Measurements from ENCODE around the gene EIF4A3. TPM values are rescaled to one million over a fixed set of nuclear protein-coding genes. Genes with fewer than 3 reads are reported as not detected.
A peak's percentile ranks its signal among the peaks of the same experiment; 100 is the strongest.

EIF4A3 gene
- total and polyA plus RNA-seq, 4 donors = 29.0 to 35.1 (median 33.4) TPM

DNA sequence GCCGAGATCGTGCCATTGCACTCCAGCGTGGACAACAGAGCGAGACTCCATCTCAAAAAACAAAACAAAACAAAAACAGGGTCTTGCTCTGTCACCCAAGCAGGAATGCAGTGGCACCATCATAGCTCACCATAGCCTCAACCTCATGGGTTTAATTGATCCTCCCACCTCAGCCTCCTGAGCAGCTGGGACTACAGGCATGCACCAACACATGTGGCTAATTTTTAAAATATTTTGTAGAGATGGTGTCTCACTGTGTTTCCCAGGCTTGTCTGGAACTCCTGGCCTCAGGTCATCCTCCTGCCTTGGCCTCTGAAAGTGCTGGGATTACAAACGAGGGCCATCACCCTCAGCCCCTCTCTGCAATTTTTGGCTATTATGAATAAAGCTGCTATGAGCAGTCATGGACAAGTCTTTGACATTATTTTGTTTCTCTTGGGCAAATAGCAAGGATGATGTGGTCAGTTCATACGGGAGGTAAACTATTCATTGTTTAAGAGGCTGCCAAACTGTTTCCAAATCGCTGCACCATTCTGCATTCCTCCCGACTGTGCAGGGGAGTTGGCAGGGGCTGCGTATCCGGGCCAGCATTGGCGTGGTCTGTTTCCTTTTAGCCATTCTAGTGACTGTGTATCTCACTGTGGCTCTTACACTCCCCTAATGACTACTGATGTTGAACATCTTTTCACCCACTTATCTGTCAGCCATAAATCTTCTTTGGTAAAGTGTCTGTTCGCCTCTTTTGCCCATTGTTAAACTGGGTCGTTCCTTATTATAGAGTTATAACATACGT, 21.1 kb downstream of the EIF4A3 start:
- Histone ChIP-seq H3K9me3 (ENCODE audit: control insufficient read depth in 4 of 4, low read length in 3 of 4) (no peaks in the 10 kb centered on the region), H3K27ac (ENCODE audit: low read depth in 1 of 2, low read length in 2 of 2) (no peak overlapping the region), H3K4me1 (ENCODE audit: control insufficient read depth in 4 of 4, insufficient read depth in 4 of 4, low read length in 3 of 4) (peaks cover 0 to 7% (median 6%) of the 10 kb centered on the region in 4 donors), H3K36me3 (ENCODE audit: control insufficient read depth in 4 of 4, insufficient read depth in 3 of 4, low read depth in 1 of 4, low read length in 3 of 4) (no peaks in the 10 kb centered on the region), H3K4me3 (ENCODE audit: low read depth in 1 of 3, low read length in 3 of 3) (no peak overlapping the region), H3K27me3 (ENCODE audit: control insufficient read depth in 4 of 4, insufficient read depth in 4 of 4, low read length in 3 of 4) (no peaks in the 10 kb centered on the region), H3K9ac (ENCODE audit: low read depth in 1 of 2, low read length in 2 of 2) (no peak overlapping the region)
- TF ChIP-seq TAF1 (conservative IDR thresholded peaks at IDR 0.05) = no peak
- TF ChIP-seq RAD21 (IDR thresholded peaks at IDR 0.05) = no peak
- no peak for DNase-seq (ENCODE audit: low spot score)
- WGBS = 81% methylated on average over 14 of the region's 14 CpGs

- Histone ChIP-seq H3K4me3 (ENCODE audit: low read depth in 1 of 3, low read length in 3 of 3) (no peak overlapping the region), H3K36me3 (ENCODE audit: control insufficient read depth in 4 of 4, insufficient read depth in 3 of 4, low read depth in 1 of 4, low read length in 3 of 4) (peaks cover 0 to 2% (median 0%) of the 10 kb centered on the region in 4 donors), H3K4me1 (ENCODE audit: control insufficient read depth in 4 of 4, insufficient read depth in 4 of 4, low read length in 3 of 4) (no peaks in the 10 kb centered on the region), H3K27ac (ENCODE audit: low read depth in 1 of 2, low read length in 2 of 2) (no peak overlapping the region), H3K27me3 (ENCODE audit: control insufficient read depth in 4 of 4, insufficient read depth in 4 of 4, low read length in 3 of 4) (no peaks in the 10 kb centered on the region), H3K9ac (ENCODE audit: low read depth in 1 of 2, low read length in 2 of 2) (no peak overlapping the region), H3K9me3 (ENCODE audit: control insufficient read depth in 4 of 4, low read length in 3 of 4) (no peaks in the 10 kb centered on the region)
- DNase-seq (ENCODE audit: low spot score) = peak; percentile 38
- WGBS = 79% methylated on average over 15 of the region's 15 CpGs
- TF ChIP-seq, protein P1, sequence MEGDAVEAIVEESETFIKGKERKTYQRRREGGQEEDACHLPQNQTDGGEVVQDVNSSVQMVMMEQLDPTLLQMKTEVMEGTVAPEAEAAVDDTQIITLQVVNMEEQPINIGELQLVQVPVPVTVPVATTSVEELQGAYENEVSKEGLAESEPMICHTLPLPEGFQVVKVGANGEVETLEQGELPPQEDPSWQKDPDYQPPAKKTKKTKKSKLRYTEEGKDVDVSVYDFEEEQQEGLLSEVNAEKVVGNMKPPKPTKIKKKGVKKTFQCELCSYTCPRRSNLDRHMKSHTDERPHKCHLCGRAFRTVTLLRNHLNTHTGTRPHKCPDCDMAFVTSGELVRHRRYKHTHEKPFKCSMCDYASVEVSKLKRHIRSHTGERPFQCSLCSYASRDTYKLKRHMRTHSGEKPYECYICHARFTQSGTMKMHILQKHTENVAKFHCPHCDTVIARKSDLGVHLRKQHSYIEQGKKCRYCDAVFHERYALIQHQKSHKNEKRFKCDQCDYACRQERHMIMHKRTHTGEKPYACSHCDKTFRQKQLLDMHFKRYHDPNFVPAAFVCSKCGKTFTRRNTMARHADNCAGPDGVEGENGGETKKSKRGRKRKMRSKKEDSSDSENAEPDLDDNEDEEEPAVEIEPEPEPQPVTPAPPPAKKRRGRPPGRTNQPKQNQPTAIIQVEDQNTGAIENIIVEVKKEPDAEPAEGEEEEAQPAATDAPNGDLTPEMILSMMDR (IDR thresholded peaks at IDR 0.05; ENCODE audit: low read depth, low read length, missing input control) = peak; percentile 39
- TF ChIP-seq RAD21 (IDR thresholded peaks at IDR 0.05) (peak in 1 of 2 donors; percentile 76), JUND (IDR thresholded peaks at IDR 0.05) (no peak)
Measured at GRCh38 chr17:80124351-80124981, 22.5 kb downstream of the EIF4A3 start.

DNA sequence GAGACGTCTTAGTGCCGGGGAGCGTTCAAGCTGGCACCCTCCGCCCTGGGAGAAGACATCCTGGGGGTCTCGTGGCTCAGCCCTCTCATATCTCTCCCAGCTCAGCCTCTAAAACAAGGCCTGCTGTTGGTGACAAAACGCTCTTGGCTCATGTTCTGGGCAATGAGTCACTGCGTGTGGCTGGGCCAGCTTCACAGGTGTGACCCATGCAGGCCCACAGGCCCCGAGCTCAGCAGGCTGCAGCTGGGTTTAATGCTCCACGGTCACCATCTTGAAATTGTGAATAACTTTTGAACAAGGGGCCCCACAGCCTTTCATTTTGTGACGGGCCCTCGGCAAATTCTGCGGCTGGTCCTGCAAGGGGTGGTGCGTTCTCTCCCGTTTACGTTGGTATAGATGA, 23.1 kb downstream of the EIF4A3 start:
- H3K4me3 ChIP-seq (ENCODE audit: low read depth in 1 of 3, low read length in 3 of 3) = no peak overlapping the region
- no peaks in the 10 kb centered on the region for H3K9me3 ChIP-seq (ENCODE audit: control insufficient read depth in 4 of 4, low read length in 3 of 4)
- TF ChIP-seq NR2F2 (IDR thresholded peaks at IDR 0.05) (no peak), GABPA (IDR thresholded peaks at IDR 0.05 in 1 of 2, conservative IDR thresholded peaks at IDR 0.05 in 1 of 2) (no peak), RAD21 (IDR thresholded peaks at IDR 0.05) (no peak), HNF4G (IDR thresholded peaks at IDR 0.05) (no peak), SP1 (IDR thresholded peaks at IDR 0.05) (no peak), TAF1 (conservative IDR thresholded peaks at IDR 0.05) (no peak), HNF4A (conservative IDR thresholded peaks at IDR 0.05) (no peak)
- TF ChIP-seq, protein P2, sequence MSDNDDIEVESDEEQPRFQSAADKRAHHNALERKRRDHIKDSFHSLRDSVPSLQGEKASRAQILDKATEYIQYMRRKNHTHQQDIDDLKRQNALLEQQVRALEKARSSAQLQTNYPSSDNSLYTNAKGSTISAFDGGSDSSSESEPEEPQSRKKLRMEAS (IDR thresholded peaks at IDR 0.05) = no peak
- no peak overlapping the region for H3K9ac ChIP-seq (ENCODE audit: low read depth in 1 of 2, low read length in 2 of 2)
- no peaks in the 10 kb centered on the region for H3K27me3 ChIP-seq (ENCODE audit: control insufficient read depth in 4 of 4, insufficient read depth in 4 of 4, low read length in 3 of 4)
- no peak for DNase-seq (ENCODE audit: low spot score)
- WGBS = 90% methylated on average over 15 of the region's 15 CpGs
- H3K4me1 ChIP-seq (ENCODE audit: control insufficient read depth in 4 of 4, insufficient read depth in 4 of 4, low read length in 3 of 4) = no peaks in the 10 kb centered on the region
- no peak overlapping the region for H3K27ac ChIP-seq (ENCODE audit: low read depth in 1 of 2, low read length in 2 of 2)
- peaks cover 0 to 4% (median under 1%) of the 10 kb centered on the region in 4 donors for H3K36me3 ChIP-seq (ENCODE audit: control insufficient read depth in 4 of 4, insufficient read depth in 3 of 4, low read depth in 1 of 4, low read length in 3 of 4)

Measured in liver (tissue), 9 donors.